Colon (tissue), 2 donors: Measurements from ENCODE around the gene DCTN4.
"Not testable (repeated sequence)": the region's sequence is repeated elsewhere in the genome, so short reads cannot be mapped to it uniquely, and the experiment has no call there.

Experiments used
- FAIRE-seq: peaks from 2 replicates; lab custom pipeline; 2012; peaks lifted over from hg19 to GRCh38; lab: Jason Lieb, UNC
- donor health status: control.
- donor health status: control.

Gene DCTN4

GRCh38 chr5:150778517-150779396 lies 19.9 kb upstream of the DCTN4 start, which contains the start of gene SMIM3:
Gene SMIM3 (plus strand): TSS chr5:150778757. CDS start chr5:150795441, 16,684 bp downstream.
- no peak for FAIRE-seq

GRCh38 chr5:150778088-150778516 lies 19.3 kb upstream of the DCTN4 start:
- no peak for FAIRE-seq

- FAIRE-seq: no peak
Measured at GRCh38 chr5:150777685-150778084, 18.9 kb upstream of the DCTN4 start.

GRCh38 chr5:150774145-150774544 lies 15.3 kb upstream of the DCTN4 start:
- FAIRE-seq: no peak

- FAIRE-seq: no peak
Measured at GRCh38 chr5:150771034-150771795, 12.4 kb upstream of the DCTN4 start.

GRCh38 chr5:150766251-150766650 lies 7.4 kb upstream of the DCTN4 start:
- no peak for FAIRE-seq

GRCh38 chr5:150765799-150766169 lies 7.0 kb upstream of the DCTN4 start:
- no peak for FAIRE-seq

- no peak for FAIRE-seq
Measured at GRCh38 chr5:150765011-150765798, 6.4 kb upstream of the DCTN4 start.

GRCh38 chr5:150764530-150764929 lies 5.7 kb upstream of the DCTN4 start:
- no peak for FAIRE-seq

GRCh38 chr5:150763023-150763769 lies 4.4 kb upstream of the DCTN4 start:
- no peak for FAIRE-seq

GRCh38 chr5:150762211-150762610 lies 3.4 kb upstream of the DCTN4 start:
- no peak for FAIRE-seq

GRCh38 chr5:150759334-150759583 lies 442 bp upstream of the DCTN4 start:
- no peak for FAIRE-seq

GRCh38 chr5:150758203-150758530 lies 650 bp downstream of the DCTN4 start:
- no peak for FAIRE-seq

GRCh38 chr5:150757087-150757649 lies 1.6 kb downstream of the DCTN4 start:
- no peak for FAIRE-seq

GRCh38 chr5:150753863-150754262 lies 5.0 kb downstream of the DCTN4 start:
- no peak for FAIRE-seq

- FAIRE-seq: no peak
Measured at GRCh38 chr5:150753463-150753862, 5.4 kb downstream of the DCTN4 start.

- FAIRE-seq: no peak
Measured at GRCh38 chr5:150751096-150751891, 7.5 kb downstream of the DCTN4 start.

- no peak for FAIRE-seq
Measured at GRCh38 chr5:150750469-150750868, 8.3 kb downstream of the DCTN4 start.

GRCh38 chr5:150743142-150743488 lies 15.7 kb downstream of the DCTN4 start:
- FAIRE-seq: not testable (repeated sequence)

GRCh38 chr5:150742455-150743141 lies 16.2 kb downstream of the DCTN4 start:
- FAIRE-seq: not testable (repeated sequence)
